Endometrial microvascular endothelial cells (primary cell): ENCODE measurements around the gene ERBIN. TPM values are rescaled to one million over a fixed set of nuclear protein-coding genes. Genes with fewer than 3 reads are reported as not detected.

Experiments used
- in situ Hi-C: cut with HindIII; loops from 2 replicates; pipeline ENCODE4 v1.10.0; 2017; ENCODE audit warnings: low sequenced_read_pairs, low pct_unique_long_range_greater_than_20kb; ENCODE audit errors: inconsistent ontology term
- total RNA-seq: library from RNA; depleted of rRNA; stranded (reverse); fragments of >200 nt; gene quantifications from one replicate; pipeline ENCODE4 v1.2.3, GENCODE V29; 2015; ENCODE audit errors: inconsistent ontology term

ERBIN gene
- total RNA-seq, 1 donor from 2014 or later, result 27.5 TPM

- in situ Hi-C loops, result loop anchor here (25.0 kb wide), 1 partner anchor 175 kb away; no protein-coding TSS in a partner anchor
Measured at GRCh38 chr5:65912311-65912710, 14.1 kb upstream of the ERBIN start.

- in situ Hi-C loops, result loop anchor here (25.0 kb wide), 1 partner anchor 174 kb away; no protein-coding TSS in a partner anchor
Measured at GRCh38 chr5:65913519-65913918, 12.9 kb upstream of the ERBIN start.

- in situ Hi-C loops, result loop anchor here (25.0 kb wide), 1 partner anchor 173 kb away; no protein-coding TSS in a partner anchor
Measured at GRCh38 chr5:65914641-65915196, 11.7 kb upstream of the ERBIN start.

- in situ Hi-C loops, result loop anchor here (25.0 kb wide), 1 partner anchor 172 kb away; no protein-coding TSS in a partner anchor
Measured at GRCh38 chr5:65915661-65916060, 10.7 kb upstream of the ERBIN start.

- in situ Hi-C loops, result loop anchor here (25.0 kb wide), 1 partner anchor 171 kb away; no protein-coding TSS in a partner anchor
Measured at GRCh38 chr5:65916066-65916465, 10.3 kb upstream of the ERBIN start.

GRCh38 chr5:65916636-65917035 lies 9.7 kb upstream of the ERBIN start:
- in situ Hi-C loops, result loop anchor here (25.0 kb wide), 1 partner anchor 171 kb away; no protein-coding TSS in a partner anchor

GRCh38 chr5:65919773-65920172 lies 6.6 kb upstream of the ERBIN start:
- in situ Hi-C loops, result loop anchor here (25.0 kb wide), 1 partner anchor 168 kb away; no protein-coding TSS in a partner anchor

- in situ Hi-C loops, result loop anchor here (25.0 kb wide), 1 partner anchor 164 kb away; no protein-coding TSS in a partner anchor
Measured at GRCh38 chr5:65923339-65923738, 3.0 kb upstream of the ERBIN start.

GRCh38 chr5:65924366-65925043 lies 1.9 kb upstream of the ERBIN start:
- in situ Hi-C loops, result loop anchor here (25.0 kb wide), 1 partner anchor 163 kb away; no protein-coding TSS in a partner anchor

- in situ Hi-C loops, result no loop called here
Measured at GRCh38 chr5:65925044-65925600, 1.3 kb upstream of the ERBIN start.

GRCh38 chr5:65925601-65926275 lies 637 bp upstream of the ERBIN start:
- in situ Hi-C loops, result no loop called here

GRCh38 chr5:65926893-65927292 lies 518 bp downstream of the ERBIN start:
- in situ Hi-C loops, result no loop called here

- in situ Hi-C loops, result no loop called here
Measured at GRCh38 chr5:65927503-65928321, 1.3 kb downstream of the ERBIN start.

GRCh38 chr5:65928322-65928752 lies 2.0 kb downstream of the ERBIN start:
- in situ Hi-C loops, result no loop called here

GRCh38 chr5:65928860-65929259 lies 2.5 kb downstream of the ERBIN start:
- in situ Hi-C loops, result no loop called here

GRCh38 chr5:65932676-65933075 lies 6.3 kb downstream of the ERBIN start:
- in situ Hi-C loops, result no loop called here

- in situ Hi-C loops, result no loop called here
Measured at GRCh38 chr5:65933295-65933694, 6.9 kb downstream of the ERBIN start.

GRCh38 chr5:65938256-65938655 lies 11.9 kb downstream of the ERBIN start:
- in situ Hi-C loops, result no loop called here
